DMS79 treated with DMSO at 0.1 percent for 48 hours (cell line): ENCODE data around the gene AQP2.
"Not testable (repeated sequence)": the region's sequence is repeated elsewhere in the genome, so short reads cannot be mapped to it uniquely, and the experiment has no call there.

Source experiments
- DNase-seq: peaks from one replicate; lab custom pipeline; 2025; lab: John Stamatoyannopoulos, UW

Gene AQP2

GRCh38 chr12:49987625-49988303 lies 37.2 kb downstream of the AQP2 start:
- DNase-seq: peak; percentile 83

GRCh38 chr12:49989400-49989799 lies 38.9 kb downstream of the AQP2 start:
- not testable (repeated sequence) for DNase-seq

- DNase-seq: no peak
Observed at GRCh38 chr12:49990273-49990672, 39.7 kb downstream of the AQP2 start.

GRCh38 chr12:49998453-49998852 lies 47.9 kb downstream of the AQP2 start:
- no peak for DNase-seq

- DNase-seq: no peak
Observed at GRCh38 chr12:50003595-50003994, 53.1 kb downstream of the AQP2 start.

- peak; percentile 11 for DNase-seq
Observed at GRCh38 chr12:50004696-50005095, 54.2 kb downstream of the AQP2 start.

- DNase-seq: no peak
Observed at GRCh38 chr12:50005175-50005574, 54.6 kb downstream of the AQP2 start.

GRCh38 chr12:50006280-50006679 lies 55.7 kb downstream of the AQP2 start:
- no peak for DNase-seq

- DNase-seq: peak; percentile 23
Observed at GRCh38 chr12:50006754-50007442, 56.4 kb downstream of the AQP2 start.
